ENCODE results near the gene MTUS2. TPM values are rescaled to one million over a fixed set of nuclear protein-coding genes. Genes with fewer than 3 reads are reported as not detected.

The MTUS2 gene
- total and polyA plus RNA-seq, 2 experiments from 2014 or later, result 0.27 to 0.38 TPM

DNA sequence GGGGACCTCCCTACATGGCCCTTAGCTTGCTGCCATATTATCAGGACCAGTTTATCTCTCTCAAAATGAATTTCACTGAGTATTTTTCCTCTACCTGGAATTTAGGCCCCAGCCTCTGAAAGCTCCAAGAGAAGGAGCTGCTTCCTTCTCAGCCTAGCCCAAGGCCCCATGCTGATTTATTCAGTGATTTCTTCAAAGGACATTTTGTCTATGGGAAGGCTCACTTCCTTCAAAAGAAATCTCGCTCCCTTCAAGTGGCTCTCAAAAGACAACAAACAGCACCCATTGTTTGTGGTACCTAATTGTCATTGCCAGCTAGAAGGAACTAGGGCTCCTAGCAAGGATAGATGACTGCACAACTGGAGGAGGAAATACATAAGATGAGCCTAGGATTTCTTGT, 602.9 kb downstream of the MTUS2 start:
- H3K27ac Mint-ChIP-seq, result no peak overlapping the region
- peak; percentile 74 for ATAC-seq
- H3K4me1 Mint-ChIP-seq, result peaks cover 15% of the 10 kb centered on the region
- no peaks in the 10 kb centered on the region for H3K9me3 Mint-ChIP-seq
- Histone ChIP-seq H3K4me2 (no peak overlapping the region), H3F3A (replicated peaks; ENCODE audit: low read depth) (no peaks in the 10 kb centered on the region), H3K36me3 (ENCODE audit: insufficient read depth) (no peaks in the 10 kb centered on the region), H3K27me3 (ENCODE audit: insufficient read depth) (peaks cover 6% of the 10 kb centered on the region; the same call in 1 of the 2 replicates), H3K4me1 (ENCODE audit: insufficient read depth) (peaks cover 7% of the 10 kb centered on the region; the same call in 1 of the 2 replicates), H3K27ac (ENCODE audit: low read depth) (no peak overlapping the region), H4K20me1 (replicated peaks; ENCODE audit: insufficient read depth) (no peaks in the 10 kb centered on the region), H3K9me2 (ENCODE audit: insufficient read depth) (no peaks in the 10 kb centered on the region), H2AFZ (no peak overlapping the region), H3K4me3 (no peak overlapping the region), H3K79me2 (replicated peaks; ENCODE audit: insufficient read depth) (no peaks in the 10 kb centered on the region)
- no peaks in the 10 kb centered on the region for H3K36me3 Mint-ChIP-seq (ENCODE audit: low read depth)
- no peaks in the 10 kb centered on the region for H3K27me3 Mint-ChIP-seq (ENCODE audit: insufficient read depth, low read depth, poor library complexity)
- TF ChIP-seq CREB1 (CRISPR knock-in tag; IDR thresholded peaks at IDR 0.05; ENCODE audit: low read depth) (no peak), STAT1 (IDR thresholded peaks at IDR 0.05; ENCODE audit: unreplicated experiment) (no peak), EZH2 (IDR thresholded peaks at IDR 0.05; ENCODE audit: low read depth, unreplicated experiment) (no peak), JUNB (IDR thresholded peaks at IDR 0.05; ENCODE audit: unreplicated experiment) (no peak), ETS1 (IDR thresholded peaks at IDR 0.05) (no peak)
- TF ChIP-seq, protein P1, sequence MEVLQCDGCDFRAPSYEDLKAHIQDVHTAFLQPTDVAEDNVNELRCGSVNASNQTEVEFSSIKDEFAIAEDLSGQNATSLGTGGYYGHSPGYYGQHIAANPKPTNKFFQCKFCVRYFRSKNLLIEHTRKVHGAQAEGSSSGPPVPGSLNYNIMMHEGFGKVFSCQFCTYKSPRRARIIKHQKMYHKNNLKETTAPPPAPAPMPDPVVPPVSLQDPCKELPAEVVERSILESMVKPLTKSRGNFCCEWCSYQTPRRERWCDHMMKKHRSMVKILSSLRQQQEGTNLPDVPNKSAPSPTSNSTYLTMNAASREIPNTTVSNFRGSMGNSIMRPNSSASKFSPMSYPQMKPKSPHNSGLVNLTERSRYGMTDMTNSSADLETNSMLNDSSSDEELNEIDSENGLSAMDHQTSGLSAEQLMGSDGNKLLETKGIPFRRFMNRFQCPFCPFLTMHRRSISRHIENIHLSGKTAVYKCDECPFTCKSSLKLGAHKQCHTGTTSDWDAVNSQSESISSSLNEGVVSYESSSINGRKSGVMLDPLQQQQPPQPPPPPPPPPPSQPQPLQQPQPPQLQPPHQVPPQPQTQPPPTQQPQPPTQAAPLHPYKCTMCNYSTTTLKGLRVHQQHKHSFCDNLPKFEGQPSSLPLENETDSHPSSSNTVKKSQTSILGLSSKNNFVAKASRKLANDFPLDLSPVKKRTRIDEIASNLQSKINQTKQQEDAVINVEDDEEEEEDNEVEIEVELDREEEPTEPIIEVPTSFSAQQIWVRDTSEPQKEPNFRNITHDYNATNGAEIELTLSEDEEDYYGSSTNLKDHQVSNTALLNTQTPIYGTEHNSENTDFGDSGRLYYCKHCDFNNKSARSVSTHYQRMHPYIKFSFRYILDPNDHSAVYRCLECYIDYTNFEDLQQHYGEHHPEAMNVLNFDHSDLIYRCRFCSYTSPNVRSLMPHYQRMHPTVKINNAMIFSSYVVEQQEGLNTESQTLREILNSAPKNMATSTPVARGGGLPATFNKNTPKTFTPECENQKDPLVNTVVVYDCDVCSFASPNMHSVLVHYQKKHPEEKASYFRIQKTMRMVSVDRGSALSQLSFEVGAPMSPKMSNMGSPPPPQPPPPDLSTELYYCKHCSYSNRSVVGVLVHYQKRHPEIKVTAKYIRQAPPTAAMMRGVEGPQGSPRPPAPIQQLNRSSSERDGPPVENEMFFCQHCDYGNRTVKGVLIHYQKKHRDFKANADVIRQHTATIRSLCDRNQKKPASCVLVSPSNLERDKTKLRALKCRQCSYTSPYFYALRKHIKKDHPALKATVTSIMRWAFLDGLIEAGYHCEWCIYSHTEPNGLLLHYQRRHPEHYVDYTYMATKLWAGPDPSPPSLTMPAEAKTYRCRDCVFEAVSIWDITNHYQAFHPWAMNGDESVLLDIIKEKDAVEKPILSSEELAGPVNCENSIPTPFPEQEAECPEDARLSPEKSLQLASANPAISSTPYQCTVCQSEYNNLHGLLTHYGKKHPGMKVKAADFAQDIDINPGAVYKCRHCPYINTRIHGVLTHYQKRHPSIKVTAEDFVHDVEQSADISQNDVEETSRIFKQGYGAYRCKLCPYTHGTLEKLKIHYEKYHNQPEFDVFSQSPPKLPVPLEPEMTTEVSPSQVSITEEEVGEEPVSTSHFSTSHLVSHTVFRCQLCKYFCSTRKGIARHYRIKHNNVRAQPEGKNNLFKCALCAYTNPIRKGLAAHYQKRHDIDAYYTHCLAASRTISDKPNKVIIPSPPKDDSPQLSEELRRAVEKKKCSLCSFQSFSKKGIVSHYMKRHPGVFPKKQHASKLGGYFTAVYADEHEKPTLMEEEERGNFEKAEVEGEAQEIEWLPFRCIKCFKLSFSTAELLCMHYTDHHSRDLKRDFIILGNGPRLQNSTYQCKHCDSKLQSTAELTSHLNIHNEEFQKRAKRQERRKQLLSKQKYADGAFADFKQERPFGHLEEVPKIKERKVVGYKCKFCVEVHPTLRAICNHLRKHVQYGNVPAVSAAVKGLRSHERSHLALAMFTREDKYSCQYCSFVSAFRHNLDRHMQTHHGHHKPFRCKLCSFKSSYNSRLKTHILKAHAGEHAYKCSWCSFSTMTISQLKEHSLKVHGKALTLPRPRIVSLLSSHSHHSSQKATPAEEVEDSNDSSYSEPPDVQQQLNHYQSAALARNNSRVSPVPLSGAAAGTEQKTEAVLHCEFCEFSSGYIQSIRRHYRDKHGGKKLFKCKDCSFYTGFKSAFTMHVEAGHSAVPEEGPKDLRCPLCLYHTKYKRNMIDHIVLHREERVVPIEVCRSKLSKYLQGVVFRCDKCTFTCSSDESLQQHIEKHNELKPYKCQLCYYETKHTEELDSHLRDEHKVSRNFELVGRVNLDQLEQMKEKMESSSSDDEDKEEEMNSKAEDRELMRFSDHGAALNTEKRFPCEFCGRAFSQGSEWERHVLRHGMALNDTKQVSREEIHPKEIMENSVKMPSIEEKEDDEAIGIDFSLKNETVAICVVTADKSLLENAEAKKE (CRISPR knock-in tag; IDR thresholded peaks at IDR 0.05), result no peak
- H3K4me3 Mint-ChIP-seq, result no peak overlapping the region
- DNase-seq (ENCODE audit: low spot score), result peak; percentile 61
